Neutrophil (primary cell): ENCODE data around the gene CSAD.

Experiments used
- H3K27ac ChIP-seq: fragments of 200-600 bp; sonication (generic); 2 replicates; pipeline ENCODE4 v1.5.1; 2016; ENCODE audit warnings: mild to moderate bottlenecking, moderate library complexity
- H3K27me3 ChIP-seq: fragments of 200-600 bp; sonication (generic); 2 replicates; pipeline ENCODE4 v1.6.0; 2016; ENCODE audit warnings: mild to moderate bottlenecking
- H3K36me3 ChIP-seq: fragments of 200-600 bp; sonication (generic); 2 replicates; pipeline ENCODE4 v1.5.1; 2017
- H3K4me1 ChIP-seq, 2 experiments: fragments of 200-600 bp in 1 of 2; sonication (generic) in 1 of 2; 1 replicate in 1 of 2; 2 replicates in 1 of 2; pipeline versions ENCODE4 v1.5.1 to v1.6.1; 2013 to 2016; ENCODE audit warnings: low read depth in 1 of 2, low read length in 1 of 2, mild to moderate bottlenecking in 1 of 2, moderate library complexity in 1 of 2; ENCODE audit not compliant: control insufficient read depth in 1 of 2, insufficient read depth in 1 of 2
- H3K4me3 ChIP-seq, 2 experiments: fragments of 200-600 bp in 1 of 2; sonication (generic) in 1 of 2; 1 replicate in 1 of 2; 2 replicates in 1 of 2; pipeline ENCODE4 v1.5.1; 2013 to 2016; ENCODE audit warnings: low read depth in 1 of 2, low read length in 1 of 2, mild to moderate bottlenecking in 1 of 2, moderate library complexity in 1 of 2
- H3K9me3 ChIP-seq: fragments of 200-600 bp; sonication (generic); 2 replicates; pipeline ENCODE4 v1.5.1; 2016
- CTCF ChIP-seq: fragments of 200-600 bp; sonication (generic); IDR thresholded peaks from 2 replicates; pipeline ENCODE4 v1.5.1; 2016; ENCODE audit warnings: antibody characterized with exemption

Gene CSAD

GRCh38 chr12:53122961-53123468 is 57.7 kb downstream of the CSAD start:
- no peaks in the 10 kb centered on the region for H3K4me1 ChIP-seq
- H3K27ac ChIP-seq = no peak overlapping the region
- no peak for TF ChIP-seq CTCF
- H3K36me3 ChIP-seq = no peaks in the 10 kb centered on the region
- no peak overlapping the region for H3K4me3 ChIP-seq
- no peaks in the 10 kb centered on the region for H3K27me3 ChIP-seq
- H3K9me3 ChIP-seq = no peaks in the 10 kb centered on the region

GRCh38 chr12:53120685-53121525 is 59.8 kb downstream of the CSAD start:
- H3K9me3 ChIP-seq = no peaks in the 10 kb centered on the region
- H3K4me3 ChIP-seq = no peak overlapping the region
- no peaks in the 10 kb centered on the region for H3K36me3 ChIP-seq
- H3K4me1 ChIP-seq = no peaks in the 10 kb centered on the region
- TF ChIP-seq CTCF = no peak
- no peak overlapping the region for H3K27ac ChIP-seq
- H3K27me3 ChIP-seq = no peaks in the 10 kb centered on the region

GRCh38 chr12:53118751-53119300 is 61.9 kb downstream of the CSAD start:
- no peak overlapping the region for H3K4me3 ChIP-seq
- no peaks in the 10 kb centered on the region for H3K4me1 ChIP-seq
- H3K27ac ChIP-seq = no peak overlapping the region
- no peaks in the 10 kb centered on the region for H3K9me3 ChIP-seq
- no peak for TF ChIP-seq CTCF
- H3K36me3 ChIP-seq = no peaks in the 10 kb centered on the region
- no peaks in the 10 kb centered on the region for H3K27me3 ChIP-seq

- no peaks in the 10 kb centered on the region for H3K27me3 ChIP-seq
- no peak for TF ChIP-seq CTCF
- no peaks in the 10 kb centered on the region for H3K9me3 ChIP-seq
- H3K36me3 ChIP-seq = no peaks in the 10 kb centered on the region
- no peak overlapping the region for H3K27ac ChIP-seq
- H3K4me3 ChIP-seq = no peak overlapping the region
- H3K4me1 ChIP-seq = no peaks in the 10 kb centered on the region
Measured at GRCh38 chr12:53115891-53116648, 64.7 kb downstream of the CSAD start.

- no peaks in the 10 kb centered on the region for H3K27me3 ChIP-seq
- no peaks in the 10 kb centered on the region for H3K36me3 ChIP-seq
- no peak overlapping the region for H3K27ac ChIP-seq
- H3K9me3 ChIP-seq = no peaks in the 10 kb centered on the region
- no peaks in the 10 kb centered on the region for H3K4me1 ChIP-seq
- TF ChIP-seq CTCF = no peak
- H3K4me3 ChIP-seq = no peak overlapping the region
Measured at GRCh38 chr12:53115112-53115890, 65.4 kb downstream of the CSAD start.
